H1 (cell line): ENCODE data around the gene RCOR2. TPM values are rescaled to one million over a fixed set of nuclear protein-coding genes. Genes with fewer than 3 reads are reported as not detected.

ENCODE experiments used
- CBX5 ChIP-seq: fragments of 300-800, 300-1000 bp; sonication (generic); IDR thresholded peaks from 2 replicates; pipeline ENCODE4 v1.7.1; 2016; ENCODE audit warnings: antibody characterized with exemption, low read length, low read depth
- SP1 ChIP-seq: IDR thresholded peaks from 2 replicates; pipeline ENCODE4 v1.6.1; 2011; ENCODE audit warnings: low read depth, low read length
- polyA plus RNA-seq, 7 experiments: library from polyadenylated mRNA; depleted of rRNA in 3 of 7; stranded (reverse) in 5 of 7; unstranded in 2 of 7; fragments of >200 nt in 5 of 7; fragments of 200-250 nt in 2 of 7; gene quantifications; 1 replicate in 5 of 7; 2 replicates in 1 of 7; 4 replicates in 1 of 7; pipeline versions ENCODE4 v1.2.1 to v1.2.3, GENCODE V29; 2011 to 2013; ENCODE audit warnings: missing spikeins in 2 of 7, mixed read lengths in 2 of 7
- total RNA-seq: library from RNA; stranded (reverse); fragmentation: NEBNext Ultra II Directional; extraction: Animal tissue kit (Norgen Biotek cat#: 25700); gene quantifications from 2 replicates; pipeline ENCODE4 v1.2.1, GENCODE V29; 2021
- TF ChIP-seq, protein P1 (sequence below): fragments of 300-600 bp; sonication (generic); IDR thresholded peaks from 2 replicates; pipeline ENCODE4 v1.7.1; 2012; ENCODE audit warnings: low read length, moderate library complexity, mild to moderate bottlenecking, inconsistent platforms; ENCODE audit not compliant: insufficient replicate concordance

RCOR2 gene
- total and polyA plus RNA-seq, 2 of the 8 experiments (the other 6 are each of a cell fraction or from before 2014, with no cell fraction given): 54.6 to 78.0 TPM

DNA sequence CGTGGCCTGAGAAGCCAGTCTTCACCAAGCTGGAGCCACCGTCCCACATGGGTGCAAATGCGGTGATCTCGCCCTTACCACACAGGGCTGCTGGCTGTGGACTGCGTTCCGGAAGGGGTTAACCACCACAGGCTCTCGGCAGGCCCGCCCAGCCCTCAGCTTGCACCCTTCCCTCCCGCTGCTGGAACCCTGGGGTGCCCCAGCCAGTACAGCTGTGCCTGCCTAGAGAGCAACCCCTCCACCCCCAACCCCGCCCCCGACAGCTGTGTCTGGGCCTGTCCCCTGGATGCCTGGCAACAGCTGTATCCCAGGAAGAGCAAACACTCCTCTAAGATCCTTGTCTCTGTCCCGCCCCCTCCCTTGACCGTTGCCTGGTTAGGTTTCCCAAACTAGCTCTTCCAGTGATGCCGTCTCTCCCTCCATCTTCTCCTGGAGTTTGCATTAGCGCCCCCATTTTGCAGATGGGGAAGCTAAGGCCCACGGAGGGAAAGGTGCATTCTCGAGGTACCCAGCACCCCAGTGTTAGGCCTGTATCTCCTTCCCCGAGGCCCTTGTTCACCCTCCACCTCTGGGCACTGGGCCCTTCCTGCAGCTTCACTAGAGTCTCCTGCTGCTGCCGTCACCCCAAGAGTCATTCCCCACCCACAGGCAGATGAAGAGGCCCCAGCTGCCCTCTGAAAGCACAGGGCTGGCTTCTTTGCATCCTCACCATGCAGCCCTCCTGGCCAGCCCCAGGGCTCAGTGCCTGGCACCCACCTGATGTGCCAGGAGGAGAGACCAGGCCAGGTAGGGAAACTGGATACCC is 44.8 kb upstream of the RCOR2 start (continued):
- TF ChIP-seq, protein P1, sequence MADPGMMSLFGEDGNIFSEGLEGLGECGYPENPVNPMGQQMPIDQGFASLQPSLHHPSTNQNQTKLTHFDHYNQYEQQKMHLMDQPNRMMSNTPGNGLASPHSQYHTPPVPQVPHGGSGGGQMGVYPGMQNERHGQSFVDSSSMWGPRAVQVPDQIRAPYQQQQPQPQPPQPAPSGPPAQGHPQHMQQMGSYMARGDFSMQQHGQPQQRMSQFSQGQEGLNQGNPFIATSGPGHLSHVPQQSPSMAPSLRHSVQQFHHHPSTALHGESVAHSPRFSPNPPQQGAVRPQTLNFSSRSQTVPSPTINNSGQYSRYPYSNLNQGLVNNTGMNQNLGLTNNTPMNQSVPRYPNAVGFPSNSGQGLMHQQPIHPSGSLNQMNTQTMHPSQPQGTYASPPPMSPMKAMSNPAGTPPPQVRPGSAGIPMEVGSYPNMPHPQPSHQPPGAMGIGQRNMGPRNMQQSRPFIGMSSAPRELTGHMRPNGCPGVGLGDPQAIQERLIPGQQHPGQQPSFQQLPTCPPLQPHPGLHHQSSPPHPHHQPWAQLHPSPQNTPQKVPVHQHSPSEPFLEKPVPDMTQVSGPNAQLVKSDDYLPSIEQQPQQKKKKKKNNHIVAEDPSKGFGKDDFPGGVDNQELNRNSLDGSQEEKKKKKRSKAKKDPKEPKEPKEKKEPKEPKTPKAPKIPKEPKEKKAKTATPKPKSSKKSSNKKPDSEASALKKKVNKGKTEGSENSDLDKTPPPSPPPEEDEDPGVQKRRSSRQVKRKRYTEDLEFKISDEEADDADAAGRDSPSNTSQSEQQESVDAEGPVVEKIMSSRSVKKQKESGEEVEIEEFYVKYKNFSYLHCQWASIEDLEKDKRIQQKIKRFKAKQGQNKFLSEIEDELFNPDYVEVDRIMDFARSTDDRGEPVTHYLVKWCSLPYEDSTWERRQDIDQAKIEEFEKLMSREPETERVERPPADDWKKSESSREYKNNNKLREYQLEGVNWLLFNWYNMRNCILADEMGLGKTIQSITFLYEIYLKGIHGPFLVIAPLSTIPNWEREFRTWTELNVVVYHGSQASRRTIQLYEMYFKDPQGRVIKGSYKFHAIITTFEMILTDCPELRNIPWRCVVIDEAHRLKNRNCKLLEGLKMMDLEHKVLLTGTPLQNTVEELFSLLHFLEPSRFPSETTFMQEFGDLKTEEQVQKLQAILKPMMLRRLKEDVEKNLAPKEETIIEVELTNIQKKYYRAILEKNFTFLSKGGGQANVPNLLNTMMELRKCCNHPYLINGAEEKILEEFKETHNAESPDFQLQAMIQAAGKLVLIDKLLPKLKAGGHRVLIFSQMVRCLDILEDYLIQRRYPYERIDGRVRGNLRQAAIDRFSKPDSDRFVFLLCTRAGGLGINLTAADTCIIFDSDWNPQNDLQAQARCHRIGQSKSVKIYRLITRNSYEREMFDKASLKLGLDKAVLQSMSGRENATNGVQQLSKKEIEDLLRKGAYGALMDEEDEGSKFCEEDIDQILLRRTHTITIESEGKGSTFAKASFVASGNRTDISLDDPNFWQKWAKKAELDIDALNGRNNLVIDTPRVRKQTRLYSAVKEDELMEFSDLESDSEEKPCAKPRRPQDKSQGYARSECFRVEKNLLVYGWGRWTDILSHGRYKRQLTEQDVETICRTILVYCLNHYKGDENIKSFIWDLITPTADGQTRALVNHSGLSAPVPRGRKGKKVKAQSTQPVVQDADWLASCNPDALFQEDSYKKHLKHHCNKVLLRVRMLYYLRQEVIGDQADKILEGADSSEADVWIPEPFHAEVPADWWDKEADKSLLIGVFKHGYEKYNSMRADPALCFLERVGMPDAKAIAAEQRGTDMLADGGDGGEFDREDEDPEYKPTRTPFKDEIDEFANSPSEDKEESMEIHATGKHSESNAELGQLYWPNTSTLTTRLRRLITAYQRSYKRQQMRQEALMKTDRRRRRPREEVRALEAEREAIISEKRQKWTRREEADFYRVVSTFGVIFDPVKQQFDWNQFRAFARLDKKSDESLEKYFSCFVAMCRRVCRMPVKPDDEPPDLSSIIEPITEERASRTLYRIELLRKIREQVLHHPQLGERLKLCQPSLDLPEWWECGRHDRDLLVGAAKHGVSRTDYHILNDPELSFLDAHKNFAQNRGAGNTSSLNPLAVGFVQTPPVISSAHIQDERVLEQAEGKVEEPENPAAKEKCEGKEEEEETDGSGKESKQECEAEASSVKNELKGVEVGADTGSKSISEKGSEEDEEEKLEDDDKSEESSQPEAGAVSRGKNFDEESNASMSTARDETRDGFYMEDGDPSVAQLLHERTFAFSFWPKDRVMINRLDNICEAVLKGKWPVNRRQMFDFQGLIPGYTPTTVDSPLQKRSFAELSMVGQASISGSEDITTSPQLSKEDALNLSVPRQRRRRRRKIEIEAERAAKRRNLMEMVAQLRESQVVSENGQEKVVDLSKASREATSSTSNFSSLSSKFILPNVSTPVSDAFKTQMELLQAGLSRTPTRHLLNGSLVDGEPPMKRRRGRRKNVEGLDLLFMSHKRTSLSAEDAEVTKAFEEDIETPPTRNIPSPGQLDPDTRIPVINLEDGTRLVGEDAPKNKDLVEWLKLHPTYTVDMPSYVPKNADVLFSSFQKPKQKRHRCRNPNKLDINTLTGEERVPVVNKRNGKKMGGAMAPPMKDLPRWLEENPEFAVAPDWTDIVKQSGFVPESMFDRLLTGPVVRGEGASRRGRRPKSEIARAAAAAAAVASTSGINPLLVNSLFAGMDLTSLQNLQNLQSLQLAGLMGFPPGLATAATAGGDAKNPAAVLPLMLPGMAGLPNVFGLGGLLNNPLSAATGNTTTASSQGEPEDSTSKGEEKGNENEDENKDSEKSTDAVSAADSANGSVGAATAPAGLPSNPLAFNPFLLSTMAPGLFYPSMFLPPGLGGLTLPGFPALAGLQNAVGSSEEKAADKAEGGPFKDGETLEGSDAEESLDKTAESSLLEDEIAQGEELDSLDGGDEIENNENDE: no peak
- TF ChIP-seq CBX5: no peak
- TF ChIP-seq SP1: no peak
